Vagina (tissue), 2 donors: ENCODE results near the gene NXPE1. TPM values are rescaled to one million over a fixed set of nuclear protein-coding genes. Genes with fewer than 3 reads are reported as not detected.

Experiments used
- DNase-seq, 2 donors: peaks; one replicate each; pipeline ENCODE4 v3.0.0-alpha.2; 2017; ENCODE audit errors: extremely low spot score in 2 of 2
- H3K27ac ChIP-seq: fragments of 200-600 bp; sonication (generic); one replicate; pipeline ENCODE4 v1.5.1; 2019
- H3K27me3 ChIP-seq: fragments of 200-600 bp; sonication (generic); one replicate; pipeline ENCODE4 v1.5.1; 2019
- H3K36me3 ChIP-seq, 2 donors: fragments of 200-600 bp; sonication (generic); one replicate each; pipeline ENCODE4 v1.5.1; 2017 to 2019
- H3K4me1 ChIP-seq: fragments of 200-600 bp; sonication (generic); one replicate; pipeline ENCODE4 v1.5.1; 2019
- H3K4me3 ChIP-seq, 2 donors: fragments of 200-600 bp; sonication (generic); 1 replicate in 1 of 2; 2 replicates in 1 of 2; pipeline ENCODE4 v1.5.1; 2016 to 2019
- H3K9me3 ChIP-seq: fragments of 200-600 bp; sonication (generic); one replicate; pipeline ENCODE4 v1.5.1; 2019
- CTCF ChIP-seq, 3 experiments: fragments of 450-650 bp in 2 of 3; fragments of 200-600 bp in 1 of 3; sonication (generic) in 1 of 3; IDR thresholded peaks; one replicate each; pipeline ENCODE4 v1.5.1; 2017 to 2019; ENCODE audit warnings: antibody characterized with exemption in 3 of 3, mild to moderate bottlenecking in 2 of 3, moderate library complexity in 2 of 3
- POLR2A ChIP-seq, 2 donors: fragments of 450-650 bp; IDR thresholded peaks; one replicate each; pipeline ENCODE4 v1.6.1; 2017; ENCODE audit warnings: antibody characterized with exemption in 2 of 2, mild to moderate bottlenecking in 2 of 2, moderate library complexity in 2 of 2
- POLR2AphosphoS5 ChIP-seq, 2 donors: sonication (generic); formaldehyde crosslinking; IDR thresholded peaks; one replicate each; pipeline ENCODE4 v1.9.0; 2017; ENCODE audit warnings: antibody characterized with exemption in 2 of 2, mild to moderate bottlenecking in 2 of 2, low read depth in 1 of 2; ENCODE audit not compliant: insufficient read depth in 1 of 2
- intact Hi-C: fragments of 100-400 bp; cut with DNase I; formaldehyde crosslinking; loops from one replicate; pipeline ENCODE4 v1.15.1; 2023
- total RNA-seq: library from RNA; depleted of rRNA; stranded (reverse); fragments of >200 nt; gene quantifications from one replicate; pipeline ENCODE4 v1.2.3, GENCODE V29; 2016

The NXPE1 gene
- total RNA-seq, 1 donor from 2014 or later = not detected

GRCh38 chr11:114596175-114596919, 36.7 kb upstream of the NXPE1 start:
- H3K4me1 ChIP-seq = no peaks in the 10 kb centered on the region
- no peaks in the 10 kb centered on the region for H3K9me3 ChIP-seq
- no peaks in the 10 kb centered on the region for H3K36me3 ChIP-seq
- no peak overlapping the region for H3K27ac ChIP-seq
- DNase-seq = no peak
- no peak overlapping the region for H3K4me3 ChIP-seq
- intact Hi-C loops = no loop called here
- H3K27me3 ChIP-seq = no peaks in the 10 kb centered on the region
- TF ChIP-seq POLR2AphosphoS5 (IDR thresholded peaks at IDR 0.05; ENCODE audit: insufficient read depth in 1 of 2, low read depth in 1 of 2) = no peak
- TF ChIP-seq POLR2A (IDR thresholded peaks at IDR 0.05) = no peak
- no peak for TF ChIP-seq CTCF (IDR thresholded peaks at IDR 0.05)

GRCh38 chr11:114595571-114595970, 35.9 kb upstream of the NXPE1 start, which contains the start of gene NXPE4:
Gene NXPE4, minus strand, starts transcription at chr11:114595786. Its CDS starts 1,027 bp downstream, at chr11:114594759.
- H3K27me3 ChIP-seq = no peaks in the 10 kb centered on the region
- no peak for DNase-seq
- H3K36me3 ChIP-seq = no peaks in the 10 kb centered on the region
- H3K4me1 ChIP-seq = no peaks in the 10 kb centered on the region
- no peak for TF ChIP-seq CTCF (IDR thresholded peaks at IDR 0.05)
- TF ChIP-seq POLR2AphosphoS5 (IDR thresholded peaks at IDR 0.05; ENCODE audit: insufficient read depth in 1 of 2, low read depth in 1 of 2) = no peak
- no peak for TF ChIP-seq POLR2A (IDR thresholded peaks at IDR 0.05)
- no peak within 1 kb of the TSS for H3K27ac ChIP-seq
- intact Hi-C loops = no loop called here
- H3K9me3 ChIP-seq = no peaks in the 10 kb centered on the region
- no peak within 1 kb of the TSS for H3K4me3 ChIP-seq

- intact Hi-C loops = no loop called here
- H3K27me3 ChIP-seq = no peaks in the 10 kb centered on the region
- H3K4me3 ChIP-seq = no peak overlapping the region
These were observed 35.0 kb upstream of the NXPE1 start for GRCh38 chr11:114594703-114595102.

GRCh38 chr11:114587398-114587953, 27.8 kb upstream of the NXPE1 start:
- no peak for DNase-seq
- Histone ChIP-seq H3K27me3 (no peaks in the 10 kb centered on the region), H3K4me1 (no peaks in the 10 kb centered on the region), H3K4me3 (no peak overlapping the region), H3K36me3 (no peaks in the 10 kb centered on the region), H3K27ac (no peak overlapping the region), H3K9me3 (peaks cover 17% of the 10 kb centered on the region)
- no peak for TF ChIP-seq POLR2A (IDR thresholded peaks at IDR 0.05)
- no peak for TF ChIP-seq POLR2AphosphoS5 (IDR thresholded peaks at IDR 0.05; ENCODE audit: insufficient read depth in 1 of 2, low read depth in 1 of 2)
- no peak for TF ChIP-seq CTCF (IDR thresholded peaks at IDR 0.05)
- intact Hi-C loops = no loop called here

More at GRCh38 chr11:114594703-114595102, 35.0 kb upstream of the NXPE1 start:
- H3K4me1 ChIP-seq = no peaks in the 10 kb centered on the region
- no peak overlapping the region for H3K27ac ChIP-seq
- H3K36me3 ChIP-seq = no peaks in the 10 kb centered on the region
- DNase-seq = no peak
- H3K9me3 ChIP-seq = no peaks in the 10 kb centered on the region
- TF ChIP-seq POLR2A (IDR thresholded peaks at IDR 0.05) (no peak), CTCF (IDR thresholded peaks at IDR 0.05) (no peak), POLR2AphosphoS5 (IDR thresholded peaks at IDR 0.05; ENCODE audit: insufficient read depth in 1 of 2, low read depth in 1 of 2) (no peak)

GRCh38 chr11:114586797-114587196, 27.1 kb upstream of the NXPE1 start:
- Histone ChIP-seq H3K36me3 (no peaks in the 10 kb centered on the region), H3K27me3 (no peaks in the 10 kb centered on the region), H3K4me3 (no peak overlapping the region), H3K9me3 (peaks cover 17% of the 10 kb centered on the region), H3K27ac (no peak overlapping the region), H3K4me1 (no peaks in the 10 kb centered on the region)
- no peak for TF ChIP-seq POLR2A (IDR thresholded peaks at IDR 0.05)
- no peak for TF ChIP-seq POLR2AphosphoS5 (IDR thresholded peaks at IDR 0.05; ENCODE audit: insufficient read depth in 1 of 2, low read depth in 1 of 2)
- no peak for TF ChIP-seq CTCF (IDR thresholded peaks at IDR 0.05)
- intact Hi-C loops = no loop called here
- no peak for DNase-seq
